NCI-H1092 (cell line): ENCODE measurements around the gene CFAP410.
"Not testable (repeated sequence)": the region's sequence is repeated elsewhere in the genome, so short reads cannot be mapped to it uniquely, and the experiment has no call there.

ENCODE experiments used
- DNase-seq: peaks from one replicate; lab custom pipeline; 2025; lab: John Stamatoyannopoulos, UW

The CFAP410 gene

GRCh38 chr21:44316277-44316900, 22.8 kb downstream of the CFAP410 start:
- DNase-seq: no peak

DNA sequence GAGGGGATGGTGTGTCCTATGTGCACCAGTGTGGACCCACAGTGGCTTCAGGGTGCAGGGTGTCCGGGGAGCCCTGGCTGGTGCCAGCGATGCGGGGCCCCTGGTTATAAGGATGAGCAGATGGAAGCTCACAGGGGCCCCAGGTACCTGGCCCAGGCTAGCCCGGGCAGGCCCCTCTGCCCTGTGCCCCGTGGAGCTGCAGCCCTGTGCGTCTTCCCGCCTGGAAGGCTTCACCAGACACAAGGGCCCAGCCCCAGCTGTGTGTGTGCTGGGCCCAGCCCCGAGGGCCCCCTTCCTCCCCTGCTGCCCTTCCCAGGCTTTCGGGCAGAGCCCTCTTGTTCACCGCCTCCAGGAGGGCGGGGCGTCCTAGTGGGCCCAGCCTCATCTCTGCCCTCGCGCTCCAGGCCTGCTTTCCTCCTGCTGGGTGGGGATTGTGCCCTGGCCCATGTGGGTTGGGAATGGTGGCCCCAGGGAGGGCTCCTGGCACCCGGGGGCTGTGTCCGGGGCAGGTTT, 23.4 kb downstream of the CFAP410 start:
- no peak for DNase-seq

- DNase-seq: no peak
Measured at GRCh38 chr21:44314561-44314960, 24.6 kb downstream of the CFAP410 start.

DNA sequence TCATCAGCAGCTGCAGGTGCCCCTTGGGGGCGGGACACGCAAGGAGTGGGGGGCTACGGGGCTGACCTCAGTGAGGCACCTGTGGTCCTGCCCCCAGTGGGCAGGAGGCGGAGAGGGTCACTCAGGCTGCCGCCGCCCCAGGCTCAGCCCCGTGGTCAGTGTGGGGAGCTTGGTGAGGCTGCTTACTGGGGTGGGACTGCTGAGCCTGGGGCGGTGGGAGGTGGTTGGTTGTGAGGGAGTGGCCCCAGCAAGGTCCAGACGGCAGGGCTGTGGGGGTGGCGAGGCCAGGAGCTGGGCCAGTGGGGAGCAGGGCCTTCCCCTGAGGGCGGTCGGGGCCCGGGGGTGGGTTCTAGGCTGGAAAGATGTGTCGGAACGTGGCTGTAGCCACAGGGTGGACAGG, 25.1 kb downstream of the CFAP410 start:
- no peak for DNase-seq

GRCh38 chr21:44313451-44313850, 25.7 kb downstream of the CFAP410 start:
- DNase-seq: no peak

GRCh38 chr21:44312716-44313115, 26.5 kb downstream of the CFAP410 start:
- DNase-seq: no peak

DNA sequence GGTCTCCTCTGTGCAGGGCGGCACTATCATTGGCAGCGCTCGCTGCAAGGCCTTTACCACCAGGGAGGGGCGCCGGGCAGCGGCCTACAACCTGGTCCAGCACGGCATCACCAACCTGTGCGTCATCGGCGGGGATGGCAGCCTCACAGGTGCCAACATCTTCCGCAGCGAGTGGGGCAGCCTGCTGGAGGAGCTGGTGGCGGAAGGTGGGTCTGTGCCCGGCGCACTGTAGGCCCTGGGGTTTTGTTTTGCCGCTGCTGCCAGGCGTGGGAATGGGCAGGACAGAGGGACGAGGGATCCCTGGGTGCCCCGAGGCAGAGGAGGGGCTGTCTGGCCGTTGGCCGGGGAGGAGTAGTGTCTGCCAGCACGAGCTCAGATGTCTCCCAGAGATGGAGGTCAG, 27.1 kb downstream of the CFAP410 start:
- DNase-seq: no peak

DNA sequence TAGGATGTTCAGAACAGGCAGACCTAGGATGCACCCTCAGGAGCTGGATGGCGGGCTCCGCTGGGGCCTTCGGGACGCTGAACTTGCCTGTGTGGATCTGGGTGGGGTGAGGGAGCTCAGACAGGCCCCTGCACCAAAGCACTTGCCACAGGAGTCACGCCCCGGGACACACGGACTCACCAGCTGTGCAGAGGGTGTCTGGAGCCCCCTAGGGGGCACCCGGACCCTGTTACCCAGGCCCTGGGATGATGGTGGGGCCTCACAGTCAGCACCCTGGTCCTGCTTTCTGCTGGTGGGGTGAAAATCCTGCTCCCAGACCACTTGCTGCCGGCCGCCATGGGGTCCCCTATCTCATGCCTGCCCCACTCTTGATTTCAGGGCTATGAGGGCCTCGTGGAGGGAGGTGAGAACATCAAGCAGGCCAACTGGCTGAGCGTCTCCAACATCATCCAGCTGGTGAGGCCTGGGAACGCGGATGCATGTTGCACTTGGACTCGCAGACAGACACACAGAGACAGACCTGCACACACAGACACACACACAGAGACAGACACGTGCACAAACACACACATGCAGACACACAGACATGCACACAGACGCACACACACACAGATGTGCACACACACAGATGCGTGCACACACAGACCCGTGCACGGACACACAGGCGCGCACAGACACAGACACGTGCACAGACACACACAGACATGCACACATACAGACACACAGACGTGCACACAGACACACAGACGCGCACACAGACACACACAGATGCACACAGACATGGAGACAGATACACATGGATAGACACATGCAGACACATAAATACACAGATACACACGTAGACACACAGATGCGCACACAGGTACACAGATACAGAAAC, 28.3 kb downstream of the CFAP410 start:
- no peak for DNase-seq

DNA sequence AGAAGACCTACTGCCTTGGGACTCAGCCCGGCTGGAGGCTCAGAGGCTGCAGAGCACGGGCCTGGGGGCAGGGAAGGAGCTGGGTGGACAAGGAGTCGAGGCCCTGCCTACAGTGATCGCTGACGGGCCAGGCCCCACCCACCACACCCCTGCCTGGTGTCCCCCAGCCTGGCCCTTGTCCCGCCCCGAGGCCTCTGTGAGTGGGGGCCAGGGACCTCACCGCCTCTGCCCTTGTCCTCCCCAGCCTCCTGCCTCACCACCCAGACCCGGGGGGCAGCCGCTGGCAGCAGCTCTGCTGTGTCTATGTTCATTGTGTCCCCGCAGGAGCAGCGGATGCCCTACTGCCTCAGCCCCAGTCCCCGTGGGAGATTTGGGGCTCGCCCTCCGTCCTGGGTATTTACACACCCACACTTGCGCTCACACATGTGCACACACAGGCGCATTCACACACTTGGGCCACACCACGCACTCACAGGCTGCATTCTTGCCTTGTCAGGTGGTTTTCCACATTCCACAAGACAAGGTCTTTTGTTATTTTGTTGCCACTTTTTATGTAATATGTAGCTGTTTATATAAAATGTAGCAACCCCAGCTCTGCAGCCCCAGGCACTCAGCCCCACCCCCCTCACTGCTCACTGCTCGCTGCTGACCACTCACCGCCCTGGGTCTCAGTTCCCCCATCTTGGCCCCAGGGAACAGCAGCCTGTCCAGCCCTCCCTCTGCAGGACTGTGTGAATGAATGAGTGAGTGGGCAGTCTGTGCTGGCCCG, 32.1 kb downstream of the CFAP410 start:
- no peak for DNase-seq

DNA sequence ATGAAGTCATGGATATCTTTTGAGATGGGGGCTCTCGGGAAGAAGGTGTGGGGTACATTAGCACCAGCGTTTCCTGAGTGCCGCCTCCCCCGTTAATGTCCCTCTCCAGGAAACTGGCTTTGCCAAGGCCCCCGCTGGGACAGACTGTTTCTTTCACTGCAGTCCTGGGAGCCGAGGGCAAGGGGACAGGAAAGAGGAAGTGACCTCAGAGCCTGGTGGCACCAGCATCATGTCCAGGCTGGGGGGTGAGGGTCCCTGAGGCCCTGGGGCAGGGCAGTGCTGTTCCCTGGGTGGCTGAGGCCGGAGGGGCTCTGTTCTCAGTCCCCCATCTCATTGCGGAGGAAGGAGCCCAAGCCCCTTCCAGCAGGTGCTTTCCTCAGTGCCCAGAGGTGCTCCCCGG, 33.5 kb downstream of the CFAP410 start:
- no peak for DNase-seq

- DNase-seq: peak; percentile 35
Measured at GRCh38 chr21:44304877-44305293, 34.3 kb downstream of the CFAP410 start.

- DNase-seq: no peak
Measured at GRCh38 chr21:44304011-44304616, 35.1 kb downstream of the CFAP410 start.

- no peak for DNase-seq
Measured at GRCh38 chr21:44303490-44303981, 35.7 kb downstream of the CFAP410 start.

DNA sequence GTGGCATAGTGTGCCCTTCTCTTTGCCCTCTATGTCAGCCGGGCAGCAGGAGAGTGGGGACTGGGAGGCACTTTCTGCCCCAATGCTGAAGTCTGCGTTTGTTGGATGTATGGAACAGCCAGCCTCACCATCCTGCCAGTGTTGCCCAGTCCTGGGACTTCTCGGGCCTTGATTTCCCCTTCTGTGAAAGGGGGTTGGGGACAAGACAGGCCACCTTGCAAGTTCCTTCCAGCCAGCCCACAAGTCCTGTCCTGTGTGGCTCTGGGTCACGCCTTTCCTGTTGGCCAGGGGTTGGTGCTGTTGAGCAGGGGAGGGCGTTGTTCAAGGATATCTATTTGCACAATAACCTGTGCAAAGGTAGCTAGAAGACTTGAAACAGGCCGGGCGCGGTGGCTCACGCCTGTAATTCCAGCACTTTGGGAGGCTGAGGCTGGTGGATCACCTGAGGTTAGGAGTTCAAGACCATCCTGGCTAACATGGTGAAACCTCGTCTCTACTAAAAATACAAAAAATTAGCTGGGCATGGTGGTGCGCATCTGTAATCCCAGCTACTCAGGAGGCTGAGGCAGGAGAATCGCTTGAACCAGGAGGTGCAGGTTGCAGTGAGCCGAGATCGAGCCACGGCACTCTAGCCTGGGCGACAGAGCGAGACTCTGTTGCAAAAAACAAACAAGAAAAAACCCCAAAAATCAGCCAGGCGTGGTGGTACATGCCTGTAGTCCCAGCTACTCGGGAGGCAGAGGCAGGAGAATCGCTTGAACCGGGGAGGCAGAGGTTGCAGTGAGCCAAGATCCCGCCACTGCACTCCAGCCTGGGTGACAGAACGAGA, 36.4 kb downstream of the CFAP410 start:
- not testable (repeated sequence) for DNase-seq

- peak; percentile 45 for DNase-seq
Measured at GRCh38 chr21:44301961-44302406, 37.2 kb downstream of the CFAP410 start.

GRCh38 chr21:44301141-44301540, 38.0 kb downstream of the CFAP410 start:
- DNase-seq: no peak

GRCh38 chr21:44300262-44300959, 38.8 kb downstream of the CFAP410 start:
- DNase-seq: no peak

GRCh38 chr21:44299458-44300261, 39.5 kb downstream of the CFAP410 start, which contains the start of gene PFKL:
Gene PFKL (plus strand): TSS chr21:44300053. CDS start chr21:44300106, 53 bp downstream.
- no peak for DNase-seq

DNA sequence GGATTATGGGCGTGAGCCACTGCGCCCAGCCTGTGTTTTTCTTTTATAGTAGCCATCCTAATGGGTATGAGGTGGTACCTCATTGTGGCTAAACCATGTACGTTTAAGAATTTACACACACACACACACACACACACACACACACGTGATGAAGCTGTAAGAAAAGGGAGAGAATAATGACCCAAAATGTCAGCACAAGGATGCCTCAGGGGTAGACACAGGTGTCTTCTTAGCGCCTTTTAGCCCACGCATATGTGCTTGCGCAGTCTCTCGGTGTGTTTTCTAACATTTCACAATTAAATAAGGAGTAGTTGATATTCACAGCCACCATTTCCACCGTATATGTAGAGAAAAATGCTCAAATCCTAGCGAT, 40.1 kb downstream of the CFAP410 start:
- DNase-seq: no peak
